Endothelial cell of umbilical vein (primary cell): ENCODE results near the gene FPGS. TPM values are rescaled to one million over a fixed set of nuclear protein-coding genes. Genes with fewer than 3 reads are reported as not detected.

Experiments used
- BruUV-seq: library from RNA; stranded (reverse); fragments of 400-500 nt; replicated peaks from 2 replicates; lab custom pipeline; 2021; lab: Mats Ljungman, UMichigan
- CTCF ChIA-PET: fragments of 300-600, 350-600 bp; sonication (Branson Sonifier 250); formaldehyde crosslinking; loops from one replicate; lab custom pipeline; 2021; ENCODE audit warnings: antibody characterized with exemption, inconsistent platforms; lab: Charles Lee
- POLR2A ChIA-PET: fragments of 300-600, 350-600 bp; sonication (Branson Sonifier 250); formaldehyde crosslinking; loops from one replicate; lab custom pipeline; 2021; ENCODE audit warnings: antibody characterized with exemption, inconsistent platforms; lab: Charles Lee
- DNase-seq: peaks from one replicate; pipeline ENCODE4 v3.0.0-alpha.2; 2011; ENCODE audit warnings: low read depth, low spot score
- FAIRE-seq: peaks from 2 replicates; lab custom pipeline; 2011; peaks lifted over from hg19 to GRCh38; lab: Jason Lieb, UNC
- H2AFZ ChIP-seq: 2 replicates; pipeline ENCODE4 v1.6.0; 2012; ENCODE audit warnings: low read depth, low read length, control low read depth, inconsistent platforms
- H3K27ac ChIP-seq: 2 replicates; pipeline ENCODE4 v1.5.1; 2011; ENCODE audit warnings: low read depth, mild to moderate bottlenecking, control low read depth, low read length, moderate library complexity; ENCODE audit not compliant: insufficient read depth
- H3K27me3 ChIP-seq, 2 experiments: 2 replicates each; pipeline versions ENCODE4 v1.6.0 to v1.6.1; 2011; ENCODE audit warnings: low read length in 2 of 2, mixed read lengths in 1 of 2; ENCODE audit not compliant: control insufficient read depth in 2 of 2, insufficient read depth in 2 of 2
- H3K36me3 ChIP-seq, 2 experiments: 2 replicates in 1 of 2; 3 replicates in 1 of 2; pipeline ENCODE4 v1.5.1; 2011; ENCODE audit warnings: low read length in 2 of 2, mild to moderate bottlenecking in 1 of 2, moderate library complexity in 1 of 2; ENCODE audit not compliant: control insufficient read depth in 2 of 2, insufficient read depth in 2 of 2; ENCODE audit errors: extremely low read depth in 1 of 2
- H3K4me1 ChIP-seq: 3 replicates; pipeline ENCODE4 v1.5.1; 2011; ENCODE audit warnings: mild to moderate bottlenecking, low read length; ENCODE audit not compliant: control insufficient read depth, insufficient read depth; ENCODE audit errors: extremely low read depth
- H3K4me2 ChIP-seq: 2 replicates; pipeline ENCODE4 v1.6.1; 2011; ENCODE audit warnings: low read length, control low read depth, mixed read lengths; ENCODE audit not compliant: insufficient read depth
- H3K4me3 ChIP-seq, 3 experiments: fragments of 200-600 bp in 1 of 3; sonication (generic), shearing (Covaris generic) in 1 of 3; replicated peaks in 1 of 3; 2 replicates each; pipeline ENCODE4 v1.5.1; 2011 to 2016; ENCODE audit warnings: control low read depth in 3 of 3, low read length in 3 of 3, mild to moderate bottlenecking in 2 of 3, inconsistent platforms in 1 of 3, low read depth in 1 of 3, moderate library complexity in 1 of 3; ENCODE audit not compliant: insufficient read depth in 1 of 3
- H3K79me2 ChIP-seq: 2 replicates; pipeline ENCODE4 v1.6.0; 2012; ENCODE audit warnings: low read length, inconsistent platforms; ENCODE audit not compliant: control insufficient read depth, insufficient read depth
- H3K9ac ChIP-seq: replicated peaks from 2 replicates; pipeline ENCODE3; 2011; ENCODE audit warnings: low read length, control low read depth; ENCODE audit not compliant: insufficient read depth; ENCODE audit errors: extremely low read depth
- H3K9me1 ChIP-seq: replicated peaks from 3 replicates; pipeline ENCODE4 v1.6.0; 2011; ENCODE audit warnings: mild to moderate bottlenecking, low read length; ENCODE audit not compliant: control insufficient read depth, insufficient read depth; ENCODE audit errors: extremely low read depth
- H3K9me3 ChIP-seq: replicated peaks from 2 replicates; pipeline ENCODE4 v1.5.1; 2012; ENCODE audit warnings: low read length, inconsistent platforms; ENCODE audit not compliant: control insufficient read depth, insufficient read depth
- H4K20me1 ChIP-seq: replicated peaks from 2 replicates; pipeline ENCODE3; 2011; ENCODE audit warnings: mild to moderate bottlenecking, low read length; ENCODE audit not compliant: control insufficient read depth, insufficient read depth; ENCODE audit errors: extremely low read depth
- CTCF ChIP-seq, 2 donors: IDR thresholded peaks; 1 replicate in 1 of 2; 2 replicates in 1 of 2; pipeline ENCODE4 v1.5.1; 2011; ENCODE audit warnings: low read length in 2 of 2, mild to moderate bottlenecking in 2 of 2, moderate library complexity in 2 of 2, control low read depth in 1 of 2, inconsistent platforms in 1 of 2, low read depth in 1 of 2; ENCODE audit not compliant: insufficient read depth in 1 of 2; ENCODE audit errors: extremely low read depth in 1 of 2
- EZH2 ChIP-seq: IDR thresholded peaks from 2 replicates; pipeline ENCODE4 v1.6.1; 2012; ENCODE audit warnings: borderline replicate concordance, low read depth, mild to moderate bottlenecking, moderate library complexity, low read length, inconsistent platforms; ENCODE audit not compliant: severe bottlenecking
- FOS ChIP-seq: IDR thresholded peaks from 2 replicates; pipeline ENCODE4 v1.6.1; 2011; ENCODE audit warnings: mild to moderate bottlenecking, low read length, moderate library complexity, borderline replicate concordance; ENCODE audit not compliant: insufficient read depth
- GATA2 ChIP-seq: IDR thresholded peaks from 2 replicates; pipeline ENCODE4 v1.7.0; 2011; ENCODE audit warnings: low read depth, mild to moderate bottlenecking, moderate library complexity, mixed read lengths, low read length; ENCODE audit not compliant: insufficient read length, insufficient read depth
- JUN ChIP-seq: IDR thresholded peaks from 2 replicates; pipeline ENCODE4 v1.6.1; 2011; ENCODE audit warnings: borderline replicate concordance, low read depth; ENCODE audit not compliant: insufficient read length, insufficient read depth
- MYC ChIP-seq: IDR thresholded peaks from one replicate; pipeline ENCODE4 v1.6.1; 2011; ENCODE audit warnings: mild to moderate bottlenecking, low read depth, low read length
- POLR2A ChIP-seq: IDR thresholded peaks from 2 replicates; pipeline ENCODE4 v1.6.1; 2012; ENCODE audit warnings: low read depth, mild to moderate bottlenecking, control low read depth, low read length
- POLR2AphosphoS5 ChIP-seq: IDR thresholded peaks from 2 replicates; pipeline ENCODE4 v1.6.1; 2012; ENCODE audit warnings: low read depth, mild to moderate bottlenecking, control low read depth, low read length, moderate library complexity; ENCODE audit not compliant: insufficient read depth
- dilution Hi-C: fragments of 300-500 bp; cut with MboI; formaldehyde crosslinking; loops from one replicate; pipeline ENCODE4 v1.15.0; 2019; ENCODE audit warnings: low sequenced_read_pairs; ENCODE audit not compliant: extremely low pct_ligation_motif_present
- intact Hi-C: fragments of 100-400 bp; cut with micrococcal nuclease; formaldehyde crosslinking; loops from one replicate; pipeline ENCODE4 v1.10.0; 2022
- microRNA-seq: library from miRNA; unstranded; fragments of <30 nt; microRNA quantifications from one replicate; pipeline ENCODE4 v1.2.0, GENCODE V29; 2021; ENCODE audit warnings: borderline number of aligned reads, borderline replicate concordance
- polyA plus RNA-seq, 4 experiments: library from polyadenylated mRNA; depleted of rRNA in 3 of 4; stranded (reverse) in 3 of 4; unstranded in 1 of 4; fragments of >200 nt; gene quantifications; 2 replicates each; pipeline versions ENCODE4 v1.2.1 to v1.2.3, GENCODE V29; 2011 to 2012; ENCODE audit warnings: missing spikeins in 1 of 4
- small RNA-seq: library from RNA; depleted of rRNA; stranded (forward); fragments of <200 nt; gene quantifications from one replicate; pipeline ENCODE3, GENCODE V24; 2012; ENCODE audit warnings: low replicate concordance, low read depth; ENCODE audit not compliant: insufficient read depth, insufficient read length
- total RNA-seq: library from RNA; stranded (reverse); gene quantifications from 2 replicates; pipeline ENCODE4 v1.2.3, GENCODE V29; 2021
- TF ChIP-seq, protein P1 (sequence below): IDR thresholded peaks from 2 replicates; pipeline ENCODE4 v1.6.1; 2011; ENCODE audit not compliant: insufficient read depth, insufficient read length

The FPGS gene
- total and polyA plus RNA-seq, 2 donors (not counting 3 experiments of a cell fraction or from before 2014, with no cell fraction given) = 77.7 to 90.2 TPM

- dilution Hi-C loops = no loop called here
- POLR2A ChIA-PET = interaction anchor here (1.4 kb wide), 1 partner anchor 11 kb away, joined by 3 read pairs; no protein-coding TSS in a partner anchor
Observed at GRCh38 chr9:127863191-127863621, 60.5 kb downstream of the FPGS start.

More at GRCh38 chr9:127863191-127863621, 60.5 kb downstream of the FPGS start:
- no TSS peak for BruUV-seq
- H3K27me3 ChIP-seq = no peaks in the 10 kb centered on the region
- H3K4me2 ChIP-seq = no peak overlapping the region
- H3K9me3 ChIP-seq = no peaks in the 10 kb centered on the region
- FAIRE-seq (no peak), DNase-seq (no peak)
- TF ChIP-seq CTCF (IDR thresholded peaks at IDR 0.05; ENCODE audit: extremely low read depth in 1 of 2, insufficient read depth in 1 of 2, low read depth in 1 of 2, low read length in 2 of 2) (no peak), POLR2A (no peak), MYC (no peak), POLR2AphosphoS5 (no peak), GATA2 (no peak), EZH2 (no peak), JUN (no peak), FOS (no peak)
- TF ChIP-seq, protein P1, sequence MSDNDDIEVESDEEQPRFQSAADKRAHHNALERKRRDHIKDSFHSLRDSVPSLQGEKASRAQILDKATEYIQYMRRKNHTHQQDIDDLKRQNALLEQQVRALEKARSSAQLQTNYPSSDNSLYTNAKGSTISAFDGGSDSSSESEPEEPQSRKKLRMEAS = no peak
- H3K4me1 ChIP-seq = peaks cover 36% of the 10 kb centered on the region
- H3K4me3 ChIP-seq = no peak overlapping the region
- CTCF ChIA-PET = interaction anchor here (0.5 to 3.5 kb wide), 8 partner anchors 9 to 66 kb away, joined by 3 to 12 read pairs (median 3); partner anchors contain the start of gene ENG
- no peaks in the 10 kb centered on the region for H3K79me2 ChIP-seq
- H4K20me1 ChIP-seq = no peaks in the 10 kb centered on the region
- H3K9me1 ChIP-seq = no peaks in the 10 kb centered on the region
- H2AFZ ChIP-seq = no peak overlapping the region
- intact Hi-C loops = no loop called here
- no peak overlapping the region for H3K9ac ChIP-seq
- no peaks in the 10 kb centered on the region for H3K36me3 ChIP-seq
- H3K27ac ChIP-seq = no peak overlapping the region

Small RNA genes within 50 kb of the gene (microRNA-seq; reads per million reads assigned to microRNA genes)
- gene MIR2861 (not detected), gene MIR3960 (not detected)

Small RNA genes within 50 kb of the gene (small RNA-seq; reads per million reads assigned to genes)
- gene RF00019 (not detected), gene RNA5SP296 (not detected)

Other genes starting within 250 kb of the FPGS start
- gene STXBP1, start 190.6 kb upstream of the FPGS start, total RNA-seq = 50.5 and 51.3 TPM in 2 replicates
- gene STXBP1, start 190.6 kb upstream of the FPGS start, polyA plus RNA-seq = 12.7 and 18.8 TPM in 2 replicates
- not detected in 2 replicates for gene CFAP157, start 95.9 kb upstream of the FPGS start, total RNA-seq
- gene CFAP157, start 95.9 kb upstream of the FPGS start, polyA plus RNA-seq = 0.03 TPM in 1 of 2 replicates, not detected in the other
- gene PTRH1, start 87.2 kb upstream of the FPGS start, total RNA-seq = 19.6 and 25.1 TPM in 2 replicates
- gene PTRH1, start 87.2 kb upstream of the FPGS start, polyA plus RNA-seq = 52.2 and 73.6 TPM in 2 replicates
- gene TTC16, start 86.8 kb upstream of the FPGS start, total RNA-seq = not detected in 2 replicates
- gene TTC16, start 86.8 kb upstream of the FPGS start, polyA plus RNA-seq = not detected in 2 replicates
- gene TOR2A, start 67.6 kb upstream of the FPGS start, total RNA-seq = 17.1 and 19.3 TPM in 2 replicates
- gene TOR2A, start 67.6 kb upstream of the FPGS start, polyA plus RNA-seq = 23.9 and 28.8 TPM in 2 replicates
- gene SH2D3C, start 24.2 kb upstream of the FPGS start, total RNA-seq = 95.0 and 102 TPM in 2 replicates
- gene SH2D3C, start 24.2 kb upstream of the FPGS start, polyA plus RNA-seq = 173 and 218 TPM in 2 replicates
- gene CDK9, start 16.8 kb upstream of the FPGS start, total RNA-seq = 124 and 128 TPM in 2 replicates
- 92.2 and 99.0 TPM in 2 replicates for gene CDK9, start 16.8 kb upstream of the FPGS start, polyA plus RNA-seq
- 688 and 728 TPM in 2 replicates for gene ENG, start 51.8 kb downstream of the FPGS start, total RNA-seq
- 338 and 355 TPM in 2 replicates for gene ENG, start 51.8 kb downstream of the FPGS start, polyA plus RNA-seq
- 113 and 115 TPM in 2 replicates for gene AK1, start 74.8 kb downstream of the FPGS start, total RNA-seq
- 148 and 157 TPM in 2 replicates for gene AK1, start 74.8 kb downstream of the FPGS start, polyA plus RNA-seq
- 43.0 and 43.5 TPM in 2 replicates for gene ST6GALNAC6, start 96.7 kb downstream of the FPGS start, total RNA-seq
- gene ST6GALNAC6, start 96.7 kb downstream of the FPGS start, polyA plus RNA-seq = 78.9 and 93.6 TPM in 2 replicates
- gene ST6GALNAC4, start 114.2 kb downstream of the FPGS start, total RNA-seq = 38.1 and 45.9 TPM in 2 replicates
- 85.3 and 108 TPM in 2 replicates for gene ST6GALNAC4, start 114.2 kb downstream of the FPGS start, polyA plus RNA-seq
- gene PIP5KL1, start 127.9 kb downstream of the FPGS start, total RNA-seq = 2.9 and 3.8 TPM in 2 replicates
- 1.5 and 2.3 TPM in 2 replicates for gene PIP5KL1, start 127.9 kb downstream of the FPGS start, polyA plus RNA-seq
- 41.9 and 47.9 TPM in 2 replicates for gene DPM2, start 135.0 kb downstream of the FPGS start, total RNA-seq
- 63.9 and 85.0 TPM in 2 replicates for gene DPM2, start 135.0 kb downstream of the FPGS start, polyA plus RNA-seq
- 16.4 and 19.0 TPM in 2 replicates for gene EEIG1, start 178.1 kb downstream of the FPGS start, total RNA-seq
- 8.4 and 13.5 TPM in 2 replicates for gene EEIG1, start 178.1 kb downstream of the FPGS start, polyA plus RNA-seq